ENCODE measurements around the gene EIF4H.

- TF ChIP-seq CTCF (IDR thresholded peaks at IDR 0.05; ENCODE audit: low read depth, low read length) = no peak
- TF ChIP-seq MAX (IDR thresholded peaks at IDR 0.05; ENCODE audit: low read depth, low read length) = no peak
- TF ChIP-seq POLR2A (IDR thresholded peaks at IDR 0.05; ENCODE audit: extremely low read depth, insufficient read length) = no peak
Observed at GRCh38 chr7:74141705-74142104, 32.5 kb upstream of the EIF4H start.

Data from NB4 (cell line).